Heart left ventricle (tissue), 16 donors: ENCODE data around the gene FRMPD4. TPM values are rescaled to one million over a fixed set of nuclear protein-coding genes. Genes with fewer than 3 reads are reported as not detected.

Experiments
- ATAC-seq, 4 donors: fragments of 200-7000 bp; cut with Tn5 transposase; one replicate each; pipeline ENCODE4 v1.9.1; 2020 to 2022; ENCODE audit warnings: moderate library complexity in 4 of 4, mild to moderate bottlenecking in 3 of 4, moderate number of reproducible peaks in 1 of 4
- DNase-seq, 5 donors: peaks; one replicate each; pipeline ENCODE4 v3.0.0-alpha.2; 2020
- H3K27ac ChIP-seq, 12 donors: fragments of 200-600 bp; sonication (generic) in 4 of 12; one replicate each; pipeline versions ENCODE4 v1.5.0 to v1.8.0; 2016 to 2022; ENCODE audit warnings: mild to moderate bottlenecking in 2 of 12
- H3K27me3 ChIP-seq, 9 donors: fragments of 200-600 bp; sonication (generic) in 2 of 9; one replicate each; pipeline versions ENCODE4 v1.5.1 to v1.8.0; 2016 to 2022; ENCODE audit warnings: mild to moderate bottlenecking in 3 of 9
- H3K36me3 ChIP-seq, 9 donors: fragments of 200-600 bp; sonication (generic) in 2 of 9; one replicate each; pipeline versions ENCODE4 v1.5.0 to v1.8.0; 2018 to 2022; ENCODE audit warnings: mild to moderate bottlenecking in 2 of 9
- H3K4me1 ChIP-seq, 12 donors: fragments of 200-600 bp; sonication (generic) in 4 of 12; one replicate each; pipeline versions ENCODE4 v1.5.0 to v1.8.0; 2016 to 2022; ENCODE audit warnings: mild to moderate bottlenecking in 3 of 12
- H3K4me3 ChIP-seq, 12 donors: fragments of 200-600 bp; sonication (generic) in 4 of 12; one replicate each; pipeline versions ENCODE4 v1.5.0 to v1.8.0; 2017 to 2022; ENCODE audit warnings: mild to moderate bottlenecking in 9 of 12, moderate library complexity in 4 of 12
- H3K9me3 ChIP-seq, 12 donors: fragments of 200-600 bp; sonication (generic) in 4 of 12; one replicate each; pipeline versions ENCODE4 v1.5.0 to v1.8.0; 2016 to 2022; ENCODE audit warnings: mild to moderate bottlenecking in 1 of 12
- CTCF ChIP-seq, 12 donors: fragments of 200-600 bp; sonication (generic) in 4 of 12; IDR thresholded peaks; one replicate each; pipeline versions ENCODE4 v1.5.0 to v1.8.0; 2018 to 2022; ENCODE audit warnings: antibody characterized with exemption in 12 of 12, mild to moderate bottlenecking in 5 of 12
- POLR2A ChIP-seq, 2 donors: fragments of 450-650 bp; IDR thresholded peaks; one replicate each; pipeline ENCODE4 v1.6.1; 2017; ENCODE audit warnings: antibody characterized with exemption in 2 of 2, mild to moderate bottlenecking in 2 of 2, moderate library complexity in 2 of 2
- WGBS, 4 donors: extraction: QIAGEN DNeasy Blood & Tissue Kit in 2 of 4; methylation state at CpG; one replicate each; pipeline versions ENCODE4 v1.1.5 to v1.1.7; 2013 to 2018; 5-methylcytosine and 5-hydroxymethylcytosine counted together
- intact Hi-C, 10 donors: fragments of 100-400 bp; cut with DNase I; formaldehyde crosslinking; loops; one replicate each; pipeline versions ENCODE4 v1.11.1 to v1.14.2; 2022
- polyA plus RNA-seq, 2 donors: library from polyadenylated mRNA; stranded (reverse); fragments of 200-250 nt; gene quantifications; one replicate each; pipeline ENCODE4 v1.2.3, GENCODE V29; 2013
- total RNA-seq, 9 donors: library from RNA; depleted of rRNA in 2 of 9; stranded (reverse); fragments of >200 nt in 2 of 9; fragmentation: NEBNext Ultra II Directional in 3 of 9; extraction: Animal tissue kit (Norgen Biotek cat#: 25700) in 3 of 9; gene quantifications; one replicate each; pipeline versions ENCODE4 v1.1.0 to v1.2.4, GENCODE V29; 2016 to 2023
- donor health status: ischemic (EF 13 %, LVEDD 7.1; RV severe dilation, severe dysfunction).
- donor health status: healthy with polysubstance abuse.
- donor health status: DM: no; HTN: yes; CAD: no.
- donor health status: DM: no; HTN: no; CAD: no.
- donor health status: ischemic (EF 25% LVEDD 6.9; RV normal size, moderate dysfunction).
- donor health status: ischemic (EF 25% LVEDD 5.7; RV mildly dilated, moderate dysfunction).
- donor health status: healthy.
- donor health status: DM: yes; HTN: yes; CAD: no.
- donor health status: ischemic (EF 35%, LVEDD 5.7; RV mildly dilated, moderate dysfunction).
- donor health status: nonischemic (EF 11% LVEDD 7.7; RV severe dilation, severe dysfunction).
- donor health status: DM: yes; HTN: yes; CAD: no.
- donor health status: PGD.
- donor health status: ischemic (EF 29% LVEDD 5.4; RV normal size, mild dysfunction).
- donor health status: nonischemic (EF 23%, LVEDD 6.1; RV moderate dilation, normal function).

FRMPD4 gene
- total and polyA plus RNA-seq, 11 donors: 0.07 to 4.2 (median 1.4) TPM

- H3K4me3 ChIP-seq: no peak overlapping the region
- H3K36me3 ChIP-seq: no peaks in the 10 kb centered on the region
- H3K9me3 ChIP-seq: no peaks in the 10 kb centered on the region
- WGBS, 4 donors: 23 to 49% (median 34%) methylated on average over 18 of the region's 18 CpGs
- H3K27ac ChIP-seq: no peak overlapping the region
- intact Hi-C loops: loop anchor here in 7 of 10 donors (2.0 to 10.0 kb wide), 5 partner anchors 617 to 627 kb away; no protein-coding TSS in a partner anchor
- no peaks in the 10 kb centered on the region for H3K4me1 ChIP-seq
- TF ChIP-seq CTCF (IDR thresholded peaks at IDR 0.05) (peak; percentile 11 to 53 (median 39)), POLR2A (IDR thresholded peaks at IDR 0.05) (no peak)
- H3K27me3 ChIP-seq: peaks cover 0 to 38% (median 0%) of the 10 kb centered on the region in 9 donors
- ATAC-seq (peak in 3 of 4 donors; percentile 53 to 79 (median 63)), DNase-seq (peak in 4 of 5 donors; percentile 13 to 40 (median 26))
Measured at GRCh38 chrX:12701628-12702027, 563.4 kb downstream of the FRMPD4 start.

GRCh38 chrX:12702509-12703091 lies 564.3 kb downstream of the FRMPD4 start:
- Histone ChIP-seq H3K4me1 (no peaks in the 10 kb centered on the region), H3K36me3 (no peaks in the 10 kb centered on the region), H3K4me3 (no peak overlapping the region), H3K27ac (no peak overlapping the region), H3K27me3 (peaks cover 0 to 34% (median 0%) of the 10 kb centered on the region in 9 donors), H3K9me3 (no peaks in the 10 kb centered on the region)
- intact Hi-C loops: loop anchor here in 7 of 10 donors (2.0 to 10.0 kb wide), 5 partner anchors 618 to 628 kb away; no protein-coding TSS in a partner anchor
- ATAC-seq (no peak), DNase-seq (no peak)
- TF ChIP-seq CTCF (IDR thresholded peaks at IDR 0.05) (peak in 3 of 12 donors; percentile 9 to 22 (median 18)), POLR2A (IDR thresholded peaks at IDR 0.05) (no peak)
- WGBS, 4 donors: 72 to 95% (median 83%) methylated on average over 3 of the region's 3 CpGs

- TF ChIP-seq CTCF (IDR thresholded peaks at IDR 0.05): no peak
- no peak for TF ChIP-seq POLR2A (IDR thresholded peaks at IDR 0.05)
- Histone ChIP-seq H3K27me3 (peaks cover 0 to 16% (median 0%) of the 10 kb centered on the region in 9 donors), H3K4me3 (no peak overlapping the region), H3K27ac (no peak overlapping the region), H3K36me3 (no peaks in the 10 kb centered on the region), H3K4me1 (no peaks in the 10 kb centered on the region), H3K9me3 (no peaks in the 10 kb centered on the region)
- intact Hi-C loops: loop anchor here in 6 of 10 donors (5.0 to 10.0 kb wide), 4 partner anchors 620 to 630 kb away; no protein-coding TSS in a partner anchor
- 74 to 93% (median 83%) methylated on average over 7 of the region's 7 CpGs for WGBS, 4 donors
- DNase-seq (no peak), ATAC-seq (no peak)
Measured at GRCh38 chrX:12704706-12705105, 566.4 kb downstream of the FRMPD4 start.

GRCh38 chrX:12709047-12709446 lies 570.8 kb downstream of the FRMPD4 start:
- H3K27ac ChIP-seq: no peak overlapping the region
- no peak overlapping the region for H3K4me3 ChIP-seq
- H3K4me1 ChIP-seq: no peaks in the 10 kb centered on the region
- DNase-seq: no peak
- H3K9me3 ChIP-seq: no peaks in the 10 kb centered on the region
- no peaks in the 10 kb centered on the region for H3K36me3 ChIP-seq
- intact Hi-C loops: loop anchor here in 3 of 10 donors (10.0 kb wide), 2 partner anchors 624 to 634 kb away; no protein-coding TSS in a partner anchor
- peaks cover 0 to 4% (median 0%) of the 10 kb centered on the region in 9 donors for H3K27me3 ChIP-seq
- TF ChIP-seq CTCF (IDR thresholded peaks at IDR 0.05) (no peak), POLR2A (IDR thresholded peaks at IDR 0.05) (no peak)
- WGBS, 4 donors: 65 to 93% (median 76%) methylated on average over 9 of the region's 9 CpGs
- no peak for ATAC-seq
